GM18909 (cell line): ENCODE measurements around the gene ARRDC4.

Source experiments
- ATAC-seq: cut with Tn5 transposase; IDR thresholded peaks from one replicate; pipeline ENCODE4 v1.9.1; 2021; ENCODE audit warnings: mild to moderate bottlenecking; ENCODE audit not compliant: unreplicated experiment, poor library complexity

ARRDC4 gene

DNA sequence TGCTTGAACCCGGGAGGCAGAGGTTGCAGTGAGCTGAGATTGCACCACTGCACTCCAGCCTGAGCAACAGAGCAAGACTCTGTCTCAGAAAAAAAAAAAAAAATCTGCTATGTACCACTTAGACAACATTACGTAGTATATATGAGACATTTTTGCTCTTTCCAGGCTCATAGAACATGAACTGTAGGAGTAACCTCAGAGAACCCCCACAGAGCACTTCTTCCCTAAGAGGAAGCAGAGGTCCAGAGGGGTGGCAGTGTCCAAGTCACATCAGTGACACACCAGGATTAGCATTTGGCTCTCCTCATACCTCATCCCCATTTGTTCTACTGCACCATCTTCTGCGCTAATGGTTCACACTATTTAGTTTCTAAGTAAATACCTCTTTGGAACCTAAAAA lies 33.7 kb downstream of the ARRDC4 start:
- ATAC-seq = no peak

- ATAC-seq = no peak
These were observed 34.7 kb downstream of the ARRDC4 start for GRCh38 chr15:97995192-97995591.

GRCh38 chr15:97995881-97996603 lies 35.5 kb downstream of the ARRDC4 start:
- no peak for ATAC-seq

DNA sequence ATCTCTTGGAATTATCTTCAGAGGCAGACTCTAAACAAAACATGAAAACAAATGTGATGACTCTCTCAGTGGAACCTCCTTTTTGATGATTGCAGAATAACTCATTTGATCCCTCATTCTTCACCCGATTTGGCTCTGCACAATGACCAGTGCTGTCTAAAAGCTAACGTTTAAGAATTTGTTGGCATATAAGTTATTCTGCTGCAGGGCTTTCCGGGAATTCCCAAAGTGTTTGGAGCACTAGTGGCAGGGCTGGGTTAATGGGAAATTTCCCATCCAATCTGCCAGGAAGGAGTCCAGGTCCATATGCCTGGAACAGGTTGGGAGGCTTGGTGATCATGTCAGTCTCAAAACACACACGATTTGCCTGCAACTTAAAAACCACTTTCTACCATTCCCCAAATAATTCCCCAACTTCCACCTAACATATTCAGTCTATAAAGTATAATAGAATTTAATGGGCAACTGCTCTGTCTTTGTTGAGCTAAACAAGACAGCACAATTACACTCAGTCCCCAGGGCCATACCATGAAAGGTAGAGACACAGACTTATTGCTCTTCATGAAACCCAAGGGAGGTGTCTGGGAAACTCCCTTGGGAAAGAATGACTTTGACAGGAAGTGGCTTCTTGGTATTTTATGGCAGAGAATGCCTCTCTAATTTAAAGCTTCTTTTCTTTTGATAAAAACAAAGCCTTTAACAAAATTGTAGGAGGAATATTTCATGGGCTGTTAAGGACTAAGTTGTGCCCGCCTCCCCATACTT lies 38.0 kb downstream of the ARRDC4 start:
- no peak for ATAC-seq

GRCh38 chr15:98000249-98001203 lies 40.0 kb downstream of the ARRDC4 start:
- ATAC-seq = no peak

DNA sequence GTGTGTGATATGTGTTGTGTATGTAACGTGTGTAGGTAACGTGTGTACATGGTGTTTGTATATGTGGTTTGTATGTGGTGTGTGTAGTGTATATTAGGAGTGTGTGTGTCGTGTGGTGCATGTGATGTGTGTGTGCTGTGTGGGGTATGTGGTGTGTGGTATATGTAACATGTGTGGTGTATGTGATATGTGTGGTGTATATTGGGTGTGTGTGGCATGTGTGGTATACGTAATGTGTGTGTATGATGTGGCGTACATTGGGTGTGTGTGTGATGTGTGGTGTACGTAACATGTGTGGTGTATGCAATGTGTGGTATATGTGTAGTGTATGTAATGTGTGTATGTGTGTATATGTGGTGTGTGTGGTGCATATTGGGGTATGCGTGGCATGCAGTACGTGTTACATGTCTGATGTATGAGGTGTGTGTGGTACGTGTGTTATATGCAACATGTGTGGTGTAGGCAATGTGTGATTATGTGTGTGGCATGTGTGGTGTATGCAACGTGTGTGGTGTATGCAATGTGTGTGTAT lies 41.2 kb downstream of the ARRDC4 start:
- no peak for ATAC-seq

DNA sequence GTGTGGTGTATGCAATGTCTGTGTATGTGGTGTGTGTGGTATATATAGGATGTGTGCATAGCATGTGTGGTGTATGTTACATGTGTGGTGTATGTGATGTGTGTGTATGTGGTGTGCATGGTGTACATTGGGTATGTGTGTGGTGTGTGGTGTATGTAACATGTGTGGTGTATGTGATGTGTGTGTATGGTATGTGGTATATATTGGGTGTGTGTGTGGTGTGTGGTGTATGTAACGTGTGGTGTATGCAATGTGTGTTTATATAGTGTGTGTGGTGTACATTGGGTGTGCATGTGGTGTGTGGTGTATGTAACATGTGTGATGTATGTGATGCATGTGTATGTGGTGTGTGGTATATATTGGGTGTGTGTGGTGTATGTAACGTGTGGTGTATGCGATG lies 41.9 kb downstream of the ARRDC4 start:
- no peak for ATAC-seq

GRCh38 chr15:98002866-98003265 lies 42.4 kb downstream of the ARRDC4 start:
- no peak for ATAC-seq

GRCh38 chr15:98003518-98003917 lies 43.0 kb downstream of the ARRDC4 start:
- no peak for ATAC-seq

GRCh38 chr15:98003996-98004395 lies 43.5 kb downstream of the ARRDC4 start:
- ATAC-seq = no peak

- ATAC-seq = no peak
These were observed 45.2 kb downstream of the ARRDC4 start for GRCh38 chr15:98005659-98006058.

DNA sequence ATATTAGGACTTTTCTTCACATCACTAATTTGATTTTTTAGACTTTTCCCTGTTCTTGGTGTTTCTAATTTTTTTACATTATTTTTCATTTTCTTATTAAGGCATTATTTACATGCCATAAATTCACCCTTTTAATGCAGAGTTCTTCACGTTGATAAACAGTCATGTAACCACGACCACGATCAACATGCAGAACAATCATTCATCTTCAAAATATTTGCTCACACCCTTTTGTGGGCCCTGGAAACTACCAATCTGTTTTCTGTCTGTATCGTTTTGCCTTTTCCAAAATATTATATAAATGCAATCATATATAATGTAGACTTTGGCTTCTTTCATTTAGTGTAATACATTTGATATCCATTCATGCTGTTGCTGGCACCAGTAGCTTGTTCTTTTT lies 48.7 kb downstream of the ARRDC4 start:
- no peak for ATAC-seq

DNA sequence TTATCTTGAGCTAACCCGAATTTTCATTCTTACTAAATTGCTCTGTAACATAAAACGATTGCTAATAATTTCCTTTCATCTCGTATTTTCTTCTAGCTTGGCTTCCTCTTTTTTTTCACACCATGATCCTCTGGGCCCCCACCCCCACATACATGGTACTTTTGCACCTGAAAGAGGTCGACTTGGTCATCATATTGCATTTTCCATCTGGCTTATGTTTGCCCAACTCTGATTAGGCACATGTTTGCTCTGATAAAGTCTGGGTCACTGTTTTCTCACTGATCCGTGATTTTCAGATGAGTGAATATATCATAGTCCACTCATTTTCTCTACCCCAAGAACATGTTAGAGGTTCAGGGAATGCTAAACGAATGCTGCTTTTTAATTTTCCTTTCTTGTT lies 49.5 kb downstream of the ARRDC4 start:
- no peak for ATAC-seq

- no peak for ATAC-seq
These were observed 51.9 kb downstream of the ARRDC4 start for GRCh38 chr15:98012354-98012753.

DNA sequence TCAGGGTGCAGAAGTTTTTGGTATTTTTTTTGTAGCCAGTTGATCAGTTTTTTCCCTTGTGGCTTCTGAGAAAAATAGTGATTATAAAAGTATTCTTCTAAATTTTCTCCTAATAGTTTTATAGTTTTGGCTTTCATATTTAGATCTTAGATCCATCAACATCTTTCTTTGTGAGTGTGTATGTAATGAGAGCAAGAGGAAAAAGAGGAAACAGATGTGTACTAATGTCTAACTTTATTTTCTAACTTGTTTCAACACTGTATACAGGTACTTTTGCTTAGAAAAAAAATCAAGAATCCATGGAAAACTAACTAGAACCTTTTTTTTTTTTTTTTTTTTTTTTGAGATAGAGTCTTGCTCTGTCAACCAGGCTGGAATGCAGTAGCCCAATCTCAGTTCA lies 53.1 kb downstream of the ARRDC4 start:
- ATAC-seq = no peak

- ATAC-seq = no peak
These were observed 56.9 kb downstream of the ARRDC4 start for GRCh38 chr15:98017150-98017964.

DNA sequence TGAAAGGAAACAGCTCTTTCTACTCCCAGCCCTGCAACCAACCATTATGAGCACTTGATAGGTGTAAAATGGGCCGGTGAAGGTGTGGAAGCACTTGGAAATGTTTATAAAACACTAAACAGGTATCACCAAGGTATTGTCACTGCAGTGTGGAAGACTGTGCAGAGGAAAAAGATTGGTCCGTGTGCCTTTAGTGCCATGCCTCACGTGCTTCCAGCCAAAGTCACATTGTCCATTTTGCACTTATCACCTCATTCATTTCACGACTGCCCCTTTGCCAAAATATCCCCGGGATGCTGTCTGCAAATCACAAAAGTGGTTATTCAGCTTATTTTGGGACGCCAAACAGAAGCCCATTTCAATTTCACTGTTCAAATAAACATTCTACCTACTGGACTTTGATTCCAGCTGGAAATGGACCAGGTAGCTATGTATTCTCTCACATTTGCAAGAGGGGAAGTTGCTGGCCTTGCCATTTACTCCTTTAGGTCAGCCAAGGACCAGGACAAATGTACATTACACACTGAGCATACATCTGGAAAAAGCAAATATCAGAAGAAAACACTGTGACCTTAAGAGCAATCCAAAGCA lies 58.4 kb downstream of the ARRDC4 start:
- ATAC-seq = no peak
